Measurements from ENCODE around the gene ZDHHC20. TPM values are rescaled to one million over a fixed set of nuclear protein-coding genes. Genes with fewer than 3 reads are reported as not detected.

ZDHHC20 gene
- total and polyA plus RNA-seq, 7 donors: 4.1 to 16.9 (median 11.5) TPM

GRCh38 chr13:21445759-21446158, 13.3 kb downstream of the ZDHHC20 start:
- TF ChIP-seq, protein P1, sequence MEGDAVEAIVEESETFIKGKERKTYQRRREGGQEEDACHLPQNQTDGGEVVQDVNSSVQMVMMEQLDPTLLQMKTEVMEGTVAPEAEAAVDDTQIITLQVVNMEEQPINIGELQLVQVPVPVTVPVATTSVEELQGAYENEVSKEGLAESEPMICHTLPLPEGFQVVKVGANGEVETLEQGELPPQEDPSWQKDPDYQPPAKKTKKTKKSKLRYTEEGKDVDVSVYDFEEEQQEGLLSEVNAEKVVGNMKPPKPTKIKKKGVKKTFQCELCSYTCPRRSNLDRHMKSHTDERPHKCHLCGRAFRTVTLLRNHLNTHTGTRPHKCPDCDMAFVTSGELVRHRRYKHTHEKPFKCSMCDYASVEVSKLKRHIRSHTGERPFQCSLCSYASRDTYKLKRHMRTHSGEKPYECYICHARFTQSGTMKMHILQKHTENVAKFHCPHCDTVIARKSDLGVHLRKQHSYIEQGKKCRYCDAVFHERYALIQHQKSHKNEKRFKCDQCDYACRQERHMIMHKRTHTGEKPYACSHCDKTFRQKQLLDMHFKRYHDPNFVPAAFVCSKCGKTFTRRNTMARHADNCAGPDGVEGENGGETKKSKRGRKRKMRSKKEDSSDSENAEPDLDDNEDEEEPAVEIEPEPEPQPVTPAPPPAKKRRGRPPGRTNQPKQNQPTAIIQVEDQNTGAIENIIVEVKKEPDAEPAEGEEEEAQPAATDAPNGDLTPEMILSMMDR (IDR thresholded peaks at IDR 0.05): no peak
- WGBS, 3 donors: 84 to 90% (median 89%) methylated on average over 6 of the region's 6 CpGs
- Histone ChIP-seq H3K36me3 (ENCODE audit: insufficient read depth in 1 of 2, low read depth in 1 of 2) (no peaks in the 10 kb centered on the region), H3K9me3 (no peaks in the 10 kb centered on the region), H3K4me3 (no peak overlapping the region), H3K4me1 (no peaks in the 10 kb centered on the region), H3K27ac (no peak overlapping the region), H3K27me3 (ENCODE audit: insufficient read depth in 3 of 3, low read length in 2 of 3) (no peaks in the 10 kb centered on the region)
- ATAC-seq: no peak
- intact Hi-C loops (cut with DNase I): no loop called here
- DNase-seq: no peak

- intact Hi-C loops (cut with DNase I): no loop called here
- no peak overlapping the region for H3K4me3 ChIP-seq
- peaks cover 6% of the 10 kb centered on the region for H3K9me3 ChIP-seq
- TF ChIP-seq, protein P1 (IDR thresholded peaks at IDR 0.05): no peak
- no peaks in the 10 kb centered on the region for H3K36me3 ChIP-seq (ENCODE audit: insufficient read depth in 1 of 2, low read depth in 1 of 2)
- H3K27me3 ChIP-seq (ENCODE audit: insufficient read depth in 3 of 3, low read length in 2 of 3): no peaks in the 10 kb centered on the region
- DNase-seq: no peak
- no peak for ATAC-seq
- WGBS, 3 donors: 87 to 97% (median 96%) methylated on average over 1 of the region's 1 CpG
- no peak overlapping the region for H3K27ac ChIP-seq
- H3K4me1 ChIP-seq: no peaks in the 10 kb centered on the region
Observed at GRCh38 chr13:21443171-21443570, 15.9 kb downstream of the ZDHHC20 start.

DNA sequence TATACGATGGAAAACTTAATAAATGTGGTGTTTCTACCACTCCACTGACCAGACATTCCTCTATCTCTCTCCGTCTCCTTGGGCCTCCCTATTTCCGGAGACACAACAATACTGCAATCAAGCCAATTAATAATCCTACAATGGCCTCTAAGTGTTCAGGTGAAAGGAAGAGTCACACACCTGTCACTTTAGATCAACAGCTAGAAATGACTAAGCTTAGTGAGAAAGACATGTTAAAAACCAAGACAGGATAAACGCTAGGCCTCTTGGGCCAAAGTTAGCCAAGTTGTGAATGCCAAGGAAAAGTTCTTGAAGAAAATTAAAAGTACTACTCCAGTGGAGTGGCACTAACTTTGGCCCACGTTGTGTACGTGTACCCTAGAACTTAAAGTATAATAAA, 22.5 kb downstream of the ZDHHC20 start:
- H3K4me1 ChIP-seq: peaks cover 10% of the 10 kb centered on the region

DNA sequence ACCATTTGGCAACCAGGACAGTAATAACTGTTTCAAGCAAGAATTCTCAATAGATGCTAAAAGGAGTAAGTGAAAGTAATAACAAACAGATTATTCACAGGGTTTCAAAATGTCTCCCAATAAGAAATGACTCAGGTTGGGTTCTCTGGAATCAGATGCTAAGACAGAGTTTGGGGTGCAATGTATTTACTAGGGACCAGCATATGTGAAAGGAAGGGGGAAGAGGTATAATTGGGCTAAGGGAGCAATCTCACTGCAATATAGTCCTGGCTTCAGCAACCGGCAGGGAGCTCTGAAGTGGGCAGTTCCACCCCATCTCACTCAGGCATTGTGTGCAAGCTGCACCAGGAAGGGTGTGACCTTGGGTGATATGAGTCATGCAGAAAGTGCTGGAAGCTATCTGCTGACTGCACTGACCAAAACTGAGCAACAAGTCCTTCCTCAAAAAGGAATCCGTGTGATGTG, 23.4 kb downstream of the ZDHHC20 start:
- peak overlapping the region; percentile 12 for H3K4me3 ChIP-seq
- H3K27ac ChIP-seq: peak overlapping the region; percentile 53
- H3K4me1 ChIP-seq: peaks cover 10% of the 10 kb centered on the region
- TF ChIP-seq, protein P1 (IDR thresholded peaks at IDR 0.05): no peak
- H3K9me3 ChIP-seq: peaks cover 15% of the 10 kb centered on the region
- 48 to 62% (median 55%) methylated on average over 2 of the region's 2 CpGs for WGBS, 3 donors
- ATAC-seq (peak; percentile 63 to 87 (median 82)), DNase-seq (peak in 1 of 2 donors; percentile 38)
- intact Hi-C loops (cut with DNase I): no loop called here
- H3K36me3 ChIP-seq (ENCODE audit: insufficient read depth in 1 of 2, low read depth in 1 of 2): no peaks in the 10 kb centered on the region
- H3K27me3 ChIP-seq (ENCODE audit: insufficient read depth in 3 of 3, low read length in 2 of 3): no peaks in the 10 kb centered on the region

More for the DNA sequence above, 22.5 kb downstream of the ZDHHC20 start:
- Histone ChIP-seq H3K27me3 (ENCODE audit: insufficient read depth in 3 of 3, low read length in 2 of 3) (no peaks in the 10 kb centered on the region), H3K9me3 (peaks cover 15% of the 10 kb centered on the region), H3K4me3 (no peak overlapping the region), H3K36me3 (ENCODE audit: insufficient read depth in 1 of 2, low read depth in 1 of 2) (no peaks in the 10 kb centered on the region), H3K27ac (peak overlapping the region; percentile 50)
- intact Hi-C loops (cut with DNase I): no loop called here
- WGBS, 3 donors: 88 to 92% (median 88%) methylated on average over 6 of the region's 6 CpGs
- DNase-seq (no peak), ATAC-seq (no peak)
- TF ChIP-seq, protein P1 (IDR thresholded peaks at IDR 0.05): no peak

GRCh38 chr13:21435231-21435630, 23.9 kb downstream of the ZDHHC20 start:
- H3K4me3 ChIP-seq: peak overlapping the region; percentile 12
- H3K9me3 ChIP-seq: peaks cover 15% of the 10 kb centered on the region
- H3K36me3 ChIP-seq (ENCODE audit: insufficient read depth in 1 of 2, low read depth in 1 of 2): no peaks in the 10 kb centered on the region
- H3K4me1 ChIP-seq: peaks cover 10% of the 10 kb centered on the region
- WGBS, 3 donors: 75 to 88% (median 87%) methylated on average over 2 of the region's 2 CpGs
- DNase-seq: no peak
- peak overlapping the region; percentile 53 for H3K27ac ChIP-seq
- no peaks in the 10 kb centered on the region for H3K27me3 ChIP-seq (ENCODE audit: insufficient read depth in 3 of 3, low read length in 2 of 3)
- TF ChIP-seq, protein P1 (IDR thresholded peaks at IDR 0.05): no peak
- ATAC-seq: no peak
- intact Hi-C loops (cut with DNase I): no loop called here

All from psoas muscle (tissue), 8 donors.